Bone marrow (tissue), 2 donors: ENCODE data around the gene ACP5.

ENCODE experiments used
- DNase-seq, 2 donors: peaks; one replicate each; lab custom pipeline; 2025; lab: John Stamatoyannopoulos, UW

Gene ACP5

DNA sequence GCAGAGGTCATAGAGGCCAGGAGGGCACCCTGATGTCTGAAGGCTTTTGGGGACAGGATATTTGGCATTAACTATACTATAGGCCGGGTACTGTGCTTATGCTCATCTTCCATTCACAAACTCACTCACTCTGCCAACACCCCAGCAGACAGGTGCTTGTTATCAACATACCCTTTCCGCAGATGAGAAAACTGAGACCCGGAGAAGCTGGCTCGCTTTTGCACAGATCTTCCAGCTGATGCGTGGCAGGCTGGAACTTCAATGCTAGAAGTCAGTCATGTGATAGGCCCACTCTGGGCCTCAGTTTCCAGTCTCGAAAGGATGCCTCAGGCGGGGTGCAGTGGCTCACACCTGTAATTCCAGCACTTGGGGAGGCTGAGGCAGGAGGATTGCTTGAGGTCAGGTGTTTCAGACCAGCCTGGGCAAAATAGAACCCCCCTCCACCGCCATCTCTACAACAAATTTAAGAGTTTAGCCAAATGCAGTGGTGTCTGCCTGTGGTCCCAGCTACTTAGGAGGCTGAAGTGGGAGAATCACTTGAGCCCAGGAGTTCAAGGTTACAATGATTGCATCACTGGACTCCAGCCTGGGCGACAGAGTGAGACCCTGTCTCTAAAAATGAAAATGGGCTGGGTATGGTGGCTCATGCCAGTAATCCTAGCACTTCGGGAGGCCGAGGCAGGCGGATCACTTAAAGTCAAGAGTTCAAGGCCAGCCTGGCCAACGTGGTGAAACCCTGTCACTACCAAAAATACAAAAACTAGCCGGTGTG, 29.3 kb downstream of the ACP5 start:
- no peak for DNase-seq

DNA sequence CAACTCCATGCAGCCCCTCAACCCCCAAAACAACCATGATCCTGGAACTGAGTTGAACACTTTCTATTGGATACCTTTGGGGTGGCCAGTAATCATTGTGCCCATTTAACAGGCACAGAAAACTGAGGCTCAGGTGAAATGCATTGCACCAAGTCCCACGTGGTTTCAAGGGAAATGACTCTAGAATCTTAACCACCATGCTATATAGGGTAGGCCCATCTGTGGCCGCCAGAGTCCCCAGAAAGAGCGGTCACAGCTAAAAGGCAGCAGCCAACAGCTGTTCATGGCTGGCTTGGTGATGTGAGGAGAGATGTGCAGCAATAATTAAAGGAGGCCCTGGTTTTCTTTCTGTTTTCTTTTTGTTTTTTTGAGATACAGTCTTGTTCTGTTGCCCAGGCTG, 36.2 kb downstream of the ACP5 start:
- DNase-seq, result no peak

DNA sequence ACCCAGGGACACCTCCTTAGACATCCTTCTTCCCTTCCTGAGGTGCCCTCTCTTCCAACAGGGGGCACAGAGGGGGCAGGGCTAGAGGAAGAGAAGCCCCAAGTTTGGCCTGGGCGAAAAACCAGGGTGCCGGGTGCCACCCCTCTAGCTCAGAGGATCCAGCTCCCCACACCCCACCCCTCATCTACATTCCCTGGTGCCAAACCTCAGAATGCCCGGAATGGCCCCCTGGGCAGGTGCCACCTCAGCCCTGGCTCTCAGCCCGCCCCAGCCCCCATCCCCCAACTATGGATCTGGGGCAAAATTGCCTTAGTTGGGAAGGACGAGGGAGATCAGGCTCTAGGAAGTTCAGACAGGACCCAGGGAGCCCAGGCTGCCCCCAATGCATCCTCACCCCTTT, 36.8 kb downstream of the ACP5 start:
- no peak for DNase-seq

DNA sequence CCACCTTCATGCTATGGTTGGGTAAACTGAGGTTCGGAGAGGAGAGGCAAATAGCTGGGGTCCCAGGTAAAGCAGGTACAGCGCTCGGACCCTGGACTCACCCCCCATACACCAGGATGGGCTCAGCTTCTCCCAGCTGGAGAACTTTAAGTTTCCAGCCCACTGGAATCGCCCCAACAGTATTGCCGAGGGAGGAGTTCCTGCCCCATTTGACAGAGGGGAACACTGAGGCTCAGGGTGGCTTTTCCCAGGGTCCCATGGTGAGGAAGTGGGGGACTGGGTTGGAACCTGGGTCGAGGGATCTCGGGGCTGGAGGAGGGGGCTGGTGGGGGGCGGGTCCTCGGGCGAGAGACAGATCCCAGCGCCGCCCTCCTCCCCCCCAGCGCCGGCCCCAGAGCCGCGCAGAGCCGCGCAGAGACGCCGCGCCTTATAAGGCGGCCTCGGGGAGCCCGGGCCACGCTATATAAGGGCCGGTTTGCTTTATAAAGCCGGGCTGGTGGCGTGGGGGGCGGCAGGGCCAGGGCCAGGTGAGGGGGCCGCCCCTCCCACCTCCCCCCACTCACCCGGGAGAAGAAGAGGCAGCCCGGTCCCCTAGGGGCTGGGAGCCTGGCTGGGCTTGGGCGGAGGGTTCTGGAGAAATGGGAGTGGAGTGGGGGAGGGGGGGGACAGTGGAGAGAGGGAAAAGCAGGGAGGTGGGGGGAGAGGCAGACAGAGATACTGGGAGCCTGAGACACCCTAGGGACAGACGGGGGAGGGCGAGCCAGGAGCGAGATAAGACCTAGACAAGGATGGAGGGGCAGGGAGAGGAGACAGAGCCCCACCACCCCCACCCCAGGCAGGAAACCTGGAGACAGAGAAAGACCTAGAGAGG, 37.7 kb downstream of the ACP5 start:
- DNase-seq, result no peak

DNA sequence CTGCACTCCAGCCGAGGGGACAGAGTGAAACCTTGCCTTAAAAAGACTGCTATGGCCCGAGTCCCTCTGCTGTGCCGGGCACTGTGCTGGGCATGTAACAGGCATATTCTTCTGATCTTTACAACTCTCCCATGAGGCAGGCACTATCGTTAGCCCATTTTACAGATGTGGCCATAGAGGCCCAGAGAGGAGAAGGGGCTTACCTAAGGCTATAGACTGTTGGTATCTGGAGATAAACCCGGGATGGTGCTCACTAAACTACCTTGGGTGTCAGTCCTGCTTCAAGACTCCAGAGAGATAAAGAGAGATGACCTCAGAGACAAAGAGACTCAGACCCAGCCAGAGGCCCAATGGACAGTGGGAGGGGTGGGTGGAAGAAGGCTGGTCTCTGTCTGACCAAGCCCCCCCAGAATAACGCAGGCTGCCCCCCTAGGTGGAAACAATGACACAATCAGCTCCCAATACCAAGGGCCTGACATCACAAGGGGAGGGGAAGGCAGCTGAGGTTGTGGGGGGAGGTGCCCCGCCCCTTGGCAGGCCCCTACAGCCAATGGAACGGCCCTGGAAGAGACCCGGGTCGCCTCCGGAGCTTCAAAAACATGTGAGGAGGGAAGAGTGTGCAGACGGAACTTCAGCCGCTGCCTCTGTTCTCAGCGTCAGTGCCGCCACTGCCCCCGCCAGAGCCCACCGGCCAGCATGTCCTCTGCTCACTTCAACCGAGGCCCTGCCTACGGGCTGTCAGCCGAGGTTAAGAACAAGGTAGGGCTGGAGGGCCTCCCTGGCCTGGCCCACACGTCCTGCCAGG, 39.0 kb downstream of the ACP5 start, which contains the start of gene CNN1:
Gene CNN1, plus strand, starts transcription at position 620 of the 805 bp plus-strand sequence. Its CDS starts 77 bp downstream, at position 697.
- DNase-seq, result no peak

DNA sequence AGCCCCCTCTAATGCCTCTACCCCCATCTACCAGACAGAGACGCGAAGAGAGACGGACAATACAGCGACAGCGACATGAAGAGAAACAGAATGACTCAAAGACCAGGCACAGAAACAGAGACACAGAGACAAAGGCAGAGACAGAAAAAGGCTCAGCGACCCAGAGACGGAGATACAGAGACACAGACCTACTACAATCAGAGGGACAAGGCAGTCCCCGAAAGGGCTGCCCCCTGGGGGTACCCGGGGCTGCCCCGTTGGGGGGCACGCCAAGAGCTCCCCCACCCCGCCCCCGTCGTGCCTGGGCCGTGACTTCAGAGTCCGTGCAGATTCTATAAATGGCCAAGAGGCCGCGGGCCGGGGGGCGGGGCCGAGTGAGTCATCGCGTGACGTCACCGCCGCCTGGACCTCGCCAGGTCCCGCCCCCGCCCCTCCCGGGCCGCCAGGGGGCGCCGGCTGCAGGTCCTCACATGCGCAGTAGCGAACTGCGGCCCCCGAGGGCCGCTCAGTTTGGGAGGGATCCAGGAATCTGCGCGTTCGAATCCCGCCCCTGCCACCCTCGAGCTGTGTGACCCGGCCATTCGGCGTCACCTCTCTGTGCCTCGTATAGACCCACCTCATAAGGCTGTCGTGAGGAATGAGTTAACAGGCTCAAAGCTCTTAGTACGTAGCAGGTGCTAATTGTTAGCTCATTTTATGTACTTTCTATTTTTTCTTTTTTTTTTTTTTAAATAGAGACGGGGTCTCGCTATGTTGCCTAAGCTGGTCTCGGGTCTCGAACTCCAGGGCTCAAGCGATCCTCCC, 41.5 kb downstream of the ACP5 start:
- peak in 1 of 2 donors; percentile 88 for DNase-seq

DNA sequence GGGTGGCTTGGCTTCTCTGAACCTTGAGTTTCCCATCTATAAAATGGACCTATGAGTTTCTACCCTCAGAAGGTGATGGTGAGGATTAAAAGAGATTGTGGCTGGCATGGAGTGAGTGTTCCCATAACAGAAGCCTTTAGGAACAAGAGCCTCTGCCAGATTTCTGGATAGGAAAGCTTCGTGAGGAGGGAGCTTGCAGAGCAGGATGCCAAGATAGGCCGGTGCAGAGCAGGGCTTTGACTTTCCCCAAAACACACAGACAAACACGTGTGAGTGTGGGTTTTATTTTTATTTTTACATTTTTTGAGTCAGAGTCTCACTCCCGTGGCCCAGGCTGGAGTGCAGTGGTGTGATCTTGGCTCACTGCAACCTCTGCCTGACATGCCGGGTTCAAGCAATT, 42.5 kb downstream of the ACP5 start:
- no peak for DNase-seq

DNA sequence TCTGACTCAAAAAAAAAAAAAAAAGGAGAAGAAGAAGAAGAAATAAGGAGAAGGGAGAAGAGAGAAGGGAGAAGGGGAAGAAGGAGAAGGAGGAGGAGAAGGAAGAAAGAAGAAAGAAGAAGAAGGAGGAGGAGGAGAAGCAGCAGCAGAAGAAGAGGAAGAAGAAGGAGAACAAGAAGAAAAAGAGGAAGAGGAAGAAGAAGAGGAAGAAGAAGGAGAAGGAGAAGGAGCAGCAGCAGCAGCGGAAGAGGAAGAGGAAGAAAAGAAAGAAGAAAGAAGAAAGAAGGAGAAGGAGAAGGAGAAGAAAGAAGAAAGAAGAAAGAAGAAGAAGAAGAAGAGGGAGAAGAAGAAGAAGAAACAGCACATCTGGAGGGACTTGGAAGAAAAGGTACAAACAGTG, 42.9 kb downstream of the ACP5 start:
- no peak for DNase-seq

DNA sequence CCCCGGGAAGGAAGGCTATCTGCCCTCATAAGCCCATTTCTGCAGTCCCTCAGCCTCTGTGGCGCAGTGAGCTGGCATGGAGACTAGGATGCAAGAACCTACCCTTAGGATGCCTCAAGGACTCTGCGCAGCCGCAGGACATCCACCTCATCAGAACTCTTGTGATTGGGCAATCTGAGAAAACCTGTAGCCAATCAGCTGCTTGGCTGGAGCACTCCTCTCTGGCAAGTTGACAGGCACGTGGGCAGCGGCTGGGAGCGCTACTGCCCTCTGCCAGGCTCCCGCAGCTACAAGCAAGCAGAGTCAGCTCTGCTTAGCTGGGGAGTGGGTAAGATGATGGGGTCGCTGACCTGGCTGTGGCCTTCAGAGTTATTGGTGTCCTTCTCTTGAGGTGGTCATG, 47.0 kb downstream of the ACP5 start:
- DNase-seq, result no peak

DNA sequence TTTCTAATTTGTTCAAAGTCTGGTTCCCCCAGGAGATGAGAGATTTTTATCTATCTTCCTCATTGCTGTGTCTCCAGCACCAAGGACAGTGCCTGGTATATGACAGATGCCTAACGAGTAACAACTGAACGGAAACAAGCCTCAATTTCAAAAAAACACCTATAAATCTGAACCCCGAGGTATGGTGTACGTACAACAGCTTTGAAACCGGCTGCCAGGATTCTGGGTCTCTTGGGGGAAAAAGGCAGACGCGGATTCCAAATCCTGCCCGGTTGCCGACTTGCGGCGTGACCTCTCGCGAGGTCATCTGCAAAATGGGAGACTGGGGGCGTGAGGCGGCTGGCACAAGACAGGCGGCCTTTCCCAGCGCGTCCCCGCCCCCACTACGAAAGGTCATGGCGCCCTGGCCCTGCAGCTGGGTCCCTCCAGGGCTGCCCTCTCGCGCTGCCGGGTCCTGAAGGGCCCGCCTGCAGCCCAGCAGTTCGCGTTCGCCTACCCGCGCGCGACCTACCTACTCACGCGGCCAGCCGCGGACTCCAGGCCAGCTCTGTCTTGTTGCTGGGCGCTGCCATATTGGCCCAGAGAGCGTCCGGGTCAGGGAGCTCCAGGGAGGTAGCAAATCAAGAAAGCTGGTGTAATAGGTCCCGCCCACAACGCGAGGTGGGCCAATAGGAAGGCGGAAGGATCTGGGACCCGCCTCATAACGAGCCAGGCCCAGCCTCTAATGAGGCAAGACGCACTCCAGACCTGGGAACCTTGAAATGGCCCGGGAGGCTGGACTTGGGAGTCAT, 48.7 kb downstream of the ACP5 start, which contains the start of gene ECSIT:
Gene ECSIT, minus strand, starts transcription at position 584 of the 791 bp plus-strand sequence. CDS start 9,964 bp downstream, outside the sequence.
- peak; percentile 94 to 98 for DNase-seq
